ENCODE data around the gene B3GALT5. TPM values are rescaled to one million over a fixed set of nuclear protein-coding genes. Genes with fewer than 3 reads are reported as not detected.

B3GALT5 gene
- total RNA-seq, 1 donor from 2014 or later: 7.3 TPM

GRCh38 chr21:39602793-39603192 lies 9.9 kb upstream of the B3GALT5 start:
- Mint-ChIP-seq H3K4me3 (ENCODE audit: unreplicated experiment) (no peak overlapping the region), H3K4me1 (ENCODE audit: unreplicated experiment) (peaks cover 3% of the 10 kb centered on the region), H3K9me3 (ENCODE audit: unreplicated experiment) (no peaks in the 10 kb centered on the region), H3K27me3 (ENCODE audit: unreplicated experiment) (peaks cover 2% of the 10 kb centered on the region), H3K27ac (ENCODE audit: unreplicated experiment) (no peak overlapping the region), H3K36me3 (ENCODE audit: low read depth, unreplicated experiment) (no peaks in the 10 kb centered on the region)
- TF ChIP-seq CTCF (IDR thresholded peaks at IDR 0.05; ENCODE audit: unreplicated experiment): no peak
- no peak for DNase-seq (ENCODE audit: low spot score)

- Mint-ChIP-seq H3K9me3 (ENCODE audit: unreplicated experiment) (no peaks in the 10 kb centered on the region), H3K36me3 (ENCODE audit: low read depth, unreplicated experiment) (no peaks in the 10 kb centered on the region), H3K27ac (ENCODE audit: unreplicated experiment) (no peak overlapping the region)
Observed at GRCh38 chr21:39604951-39605350, 7.8 kb upstream of the B3GALT5 start.

GRCh38 chr21:39610703-39611102 lies 2.0 kb upstream of the B3GALT5 start:
- TF ChIP-seq CTCF (IDR thresholded peaks at IDR 0.05; ENCODE audit: unreplicated experiment): no peak
- Mint-ChIP-seq H3K4me3 (ENCODE audit: unreplicated experiment) (no peak overlapping the region), H3K4me1 (ENCODE audit: unreplicated experiment) (peaks cover 26% of the 10 kb centered on the region), H3K9me3 (ENCODE audit: unreplicated experiment) (no peaks in the 10 kb centered on the region), H3K27ac (ENCODE audit: unreplicated experiment) (no peak overlapping the region), H3K27me3 (ENCODE audit: unreplicated experiment) (peaks cover 4% of the 10 kb centered on the region), H3K36me3 (ENCODE audit: low read depth, unreplicated experiment) (peaks cover 6% of the 10 kb centered on the region)
- no peak for DNase-seq (ENCODE audit: low spot score)

More at GRCh38 chr21:39604951-39605350, 7.8 kb upstream of the B3GALT5 start:
- no peaks in the 10 kb centered on the region for H3K4me1 Mint-ChIP-seq (ENCODE audit: unreplicated experiment)
- H3K4me3 Mint-ChIP-seq (ENCODE audit: unreplicated experiment): no peak overlapping the region
- H3K27me3 Mint-ChIP-seq (ENCODE audit: unreplicated experiment): peaks cover 2% of the 10 kb centered on the region
- no peak for TF ChIP-seq CTCF (IDR thresholded peaks at IDR 0.05; ENCODE audit: unreplicated experiment)
- no peak for DNase-seq (ENCODE audit: low spot score)

GRCh38 chr21:39611551-39612190 lies 1.1 kb upstream of the B3GALT5 start:
- Mint-ChIP-seq H3K4me3 (ENCODE audit: unreplicated experiment) (peak overlapping the region; percentile 60), H3K36me3 (ENCODE audit: low read depth, unreplicated experiment) (peaks cover 6% of the 10 kb centered on the region)

More at GRCh38 chr21:39611551-39612190, 1.1 kb upstream of the B3GALT5 start:
- Mint-ChIP-seq H3K9me3 (ENCODE audit: unreplicated experiment) (no peaks in the 10 kb centered on the region), H3K27ac (ENCODE audit: unreplicated experiment) (no peak overlapping the region), H3K4me1 (ENCODE audit: unreplicated experiment) (peaks cover 31% of the 10 kb centered on the region), H3K27me3 (ENCODE audit: unreplicated experiment) (peaks cover 4% of the 10 kb centered on the region)
- no peak for TF ChIP-seq CTCF (IDR thresholded peaks at IDR 0.05; ENCODE audit: unreplicated experiment)
- no peak for DNase-seq (ENCODE audit: low spot score)

Data from endothelial cell (in vitro differentiated cells).